Skin of body (tissue), 2 donors: ENCODE results near the gene PIK3C2A. TPM values are rescaled to one million over a fixed set of nuclear protein-coding genes. Genes with fewer than 3 reads are reported as not detected.

Source experiments
- DNase-seq: peaks from one replicate; lab custom pipeline; 2025; lab: John Stamatoyannopoulos, UW
- total RNA-seq: library from RNA; depleted of rRNA; stranded (reverse); fragments of >200 nt; gene quantifications from one replicate; pipeline ENCODE4 v1.2.3, GENCODE V29; 2014

PIK3C2A gene
- total RNA-seq, 1 donor from 2014 or later: 43.0 TPM

DNA sequence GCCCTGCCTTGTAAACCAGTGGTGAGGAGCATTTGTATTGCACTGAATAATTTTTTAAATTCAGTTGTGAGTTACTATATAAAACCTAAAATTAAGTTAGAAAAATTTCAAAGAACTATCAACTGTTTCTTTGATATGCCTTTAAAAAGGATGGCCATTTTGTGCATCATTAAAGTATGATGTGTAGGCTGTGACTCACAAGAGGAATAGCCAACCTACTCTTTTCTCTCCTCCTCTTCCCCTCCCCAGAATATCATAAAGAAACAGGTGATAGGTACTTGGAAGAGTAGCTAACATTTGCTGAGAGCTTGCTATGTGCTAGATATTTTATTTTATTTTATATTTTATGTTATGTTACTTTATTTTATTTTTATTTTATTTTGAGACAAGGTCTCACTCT lies 10.6 kb upstream of the PIK3C2A start:
- no peak for DNase-seq

DNA sequence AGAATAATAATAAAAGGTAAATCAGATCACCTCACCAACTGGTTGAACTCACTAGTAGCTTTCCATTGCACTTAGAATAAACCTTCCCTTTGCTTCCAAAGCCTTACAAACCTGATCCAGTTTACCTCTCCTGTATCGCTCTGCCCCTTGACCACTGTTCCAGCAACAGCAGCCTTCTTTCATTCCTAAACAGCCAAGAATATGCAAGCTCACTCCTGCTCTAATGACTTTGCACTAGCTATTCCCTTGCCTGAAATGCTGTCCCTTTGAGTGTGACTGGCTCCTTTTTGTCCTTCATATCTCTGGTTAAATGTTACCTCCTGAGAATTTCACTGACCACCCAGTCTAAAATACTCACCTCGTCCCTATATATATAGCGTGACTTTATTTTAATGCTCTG lies 9.6 kb upstream of the PIK3C2A start:
- no peak for DNase-seq

DNA sequence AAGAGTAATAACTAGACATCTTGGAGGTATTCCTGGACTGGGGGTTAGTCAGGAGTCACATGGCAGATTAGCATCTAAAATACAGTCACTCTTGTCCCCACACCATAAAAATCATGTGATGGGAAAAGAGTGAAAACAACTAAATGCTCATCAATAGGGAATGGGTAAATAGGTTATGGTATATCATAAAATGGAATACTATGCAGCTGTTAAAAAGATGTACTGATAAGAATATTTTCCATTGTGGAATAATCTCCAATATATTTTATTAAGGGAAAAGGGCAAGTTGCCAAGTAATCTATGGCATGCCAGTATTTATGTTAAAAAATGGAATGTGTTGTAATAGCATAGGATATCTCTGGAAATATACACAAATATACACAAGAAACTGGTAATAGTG lies 6.6 kb upstream of the PIK3C2A start:
- DNase-seq: no peak

DNA sequence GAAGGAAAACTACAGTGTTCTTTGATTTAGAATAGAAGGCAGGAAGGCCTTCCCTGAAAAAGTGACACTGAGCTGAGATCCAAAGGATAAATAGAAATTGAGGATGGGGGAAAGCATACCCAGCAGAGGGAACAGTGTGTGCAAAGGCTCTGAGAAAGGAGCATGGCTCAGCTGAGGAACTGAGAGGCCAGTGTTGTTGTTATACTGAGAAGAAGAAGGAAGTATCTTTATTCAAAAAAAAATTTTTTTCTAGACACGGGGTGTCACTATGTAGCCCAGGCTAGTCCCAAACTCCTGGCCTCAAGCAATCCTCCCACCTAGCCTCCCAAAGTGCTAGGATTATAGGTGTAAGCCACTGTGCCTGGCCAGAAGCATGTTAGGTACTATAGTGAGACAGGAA lies 3.5 kb upstream of the PIK3C2A start:
- DNase-seq: no peak

DNA sequence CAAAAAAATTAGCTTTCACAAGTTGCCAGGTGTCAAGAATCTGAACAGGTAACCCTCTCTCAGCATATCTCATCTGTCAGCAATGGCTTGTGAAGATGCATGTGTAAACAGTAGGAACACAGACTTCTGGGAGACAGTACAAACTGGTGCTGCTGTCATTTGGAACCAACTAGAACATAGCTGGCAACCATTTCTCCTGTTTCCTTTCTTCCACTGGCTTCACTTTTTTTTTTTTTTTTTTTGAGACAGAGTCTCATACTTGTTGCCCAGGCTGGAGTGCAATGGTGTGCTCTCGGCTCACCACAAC lies 2.1 kb upstream of the PIK3C2A start:
- no peak for DNase-seq

DNA sequence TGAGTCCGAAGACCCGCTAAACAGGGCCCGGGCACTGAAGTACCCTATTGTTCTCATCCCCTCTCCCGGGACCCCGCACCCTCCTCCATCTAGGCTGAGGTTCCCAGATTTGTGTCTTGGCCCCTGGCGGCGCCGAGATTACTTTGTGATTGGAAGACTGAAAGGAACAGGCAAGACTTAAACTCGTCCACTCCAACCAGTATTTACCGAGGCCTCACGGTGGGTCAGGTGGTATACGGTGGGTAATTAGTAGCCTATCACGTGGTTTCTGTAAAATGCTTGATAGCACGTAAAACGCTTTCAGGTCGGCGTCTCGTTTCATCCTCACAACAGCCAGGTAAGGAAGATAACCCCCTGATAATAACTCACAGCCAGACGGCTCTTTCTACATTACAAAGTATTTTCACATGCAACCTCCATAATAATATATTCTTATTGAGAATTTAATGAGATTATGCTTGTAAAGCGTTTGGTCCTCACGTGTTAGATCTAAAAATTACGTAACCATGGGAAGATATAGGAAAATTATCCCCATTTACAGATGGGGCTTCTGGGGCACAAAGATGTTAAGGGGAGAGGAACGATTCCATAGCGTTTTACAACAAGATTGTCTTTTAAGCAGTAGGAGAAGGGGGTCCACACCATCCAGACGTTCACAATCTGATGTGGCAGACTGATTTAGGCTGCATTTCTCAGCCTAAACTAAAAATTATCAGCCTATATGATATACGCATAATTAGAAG lies 642 bp upstream of the PIK3C2A start:
- DNase-seq: peak; percentile 69

DNA sequence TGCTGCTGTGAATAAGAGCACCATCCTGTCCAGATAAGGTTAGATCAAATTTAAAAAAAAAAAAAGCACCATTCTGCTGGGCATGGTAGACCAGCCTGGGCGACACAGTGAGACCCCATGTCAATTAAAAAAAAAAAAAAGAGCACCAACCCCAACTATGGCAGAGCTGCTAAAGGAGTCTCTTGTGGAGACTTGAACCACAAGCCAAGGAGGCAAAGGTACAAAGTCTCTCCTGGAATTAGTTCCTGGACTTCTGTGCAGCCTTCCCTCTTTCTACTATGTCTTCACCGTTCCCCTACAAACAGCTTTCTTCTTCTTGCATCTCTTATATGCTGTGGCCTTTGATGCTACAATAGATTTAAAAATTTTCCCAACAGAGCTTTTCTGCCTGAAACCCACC lies 1.3 kb downstream of the PIK3C2A start:
- no peak for DNase-seq

DNA sequence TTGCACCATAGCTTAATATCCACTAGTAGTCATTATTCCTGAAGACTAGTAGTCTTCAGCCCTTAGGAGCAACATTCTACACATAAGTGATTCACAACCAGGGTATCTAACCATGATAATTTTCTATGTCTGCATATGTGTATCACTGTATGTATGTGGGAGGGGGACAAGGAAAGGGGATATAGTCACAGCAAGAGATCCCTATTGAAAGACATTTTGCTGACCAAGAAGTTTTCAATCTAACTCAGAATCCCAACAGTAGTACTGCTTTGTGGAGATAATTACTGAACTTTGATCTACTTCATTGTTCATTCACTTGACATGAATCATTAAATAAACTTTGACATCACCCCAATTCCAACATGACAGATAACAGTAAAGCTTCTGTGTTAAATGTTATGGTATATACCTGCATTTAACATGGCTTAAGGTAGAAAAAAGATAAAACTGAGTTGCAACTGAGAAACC lies 10.3 kb downstream of the PIK3C2A start:
- no peak for DNase-seq

DNA sequence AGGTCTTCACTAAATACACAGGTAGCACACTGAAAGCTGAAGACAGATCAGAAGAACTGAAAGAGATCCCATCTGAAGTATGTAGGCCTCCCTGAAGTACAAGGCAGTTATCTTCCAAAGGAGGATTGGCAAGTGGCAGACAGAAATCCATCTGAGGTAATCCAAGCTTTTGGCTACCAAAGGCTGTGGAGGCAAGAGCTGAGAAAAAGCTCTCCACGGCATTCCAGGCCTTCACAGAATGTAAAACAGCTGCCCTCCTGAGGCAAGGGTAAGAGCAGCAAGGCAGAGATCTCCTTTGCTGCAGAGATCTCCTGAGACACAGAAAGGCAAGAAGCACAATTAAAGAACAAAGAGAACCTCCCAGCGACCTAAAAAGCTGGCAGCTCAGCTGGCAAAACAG lies 19.1 kb downstream of the PIK3C2A start:
- no peak for DNase-seq

DNA sequence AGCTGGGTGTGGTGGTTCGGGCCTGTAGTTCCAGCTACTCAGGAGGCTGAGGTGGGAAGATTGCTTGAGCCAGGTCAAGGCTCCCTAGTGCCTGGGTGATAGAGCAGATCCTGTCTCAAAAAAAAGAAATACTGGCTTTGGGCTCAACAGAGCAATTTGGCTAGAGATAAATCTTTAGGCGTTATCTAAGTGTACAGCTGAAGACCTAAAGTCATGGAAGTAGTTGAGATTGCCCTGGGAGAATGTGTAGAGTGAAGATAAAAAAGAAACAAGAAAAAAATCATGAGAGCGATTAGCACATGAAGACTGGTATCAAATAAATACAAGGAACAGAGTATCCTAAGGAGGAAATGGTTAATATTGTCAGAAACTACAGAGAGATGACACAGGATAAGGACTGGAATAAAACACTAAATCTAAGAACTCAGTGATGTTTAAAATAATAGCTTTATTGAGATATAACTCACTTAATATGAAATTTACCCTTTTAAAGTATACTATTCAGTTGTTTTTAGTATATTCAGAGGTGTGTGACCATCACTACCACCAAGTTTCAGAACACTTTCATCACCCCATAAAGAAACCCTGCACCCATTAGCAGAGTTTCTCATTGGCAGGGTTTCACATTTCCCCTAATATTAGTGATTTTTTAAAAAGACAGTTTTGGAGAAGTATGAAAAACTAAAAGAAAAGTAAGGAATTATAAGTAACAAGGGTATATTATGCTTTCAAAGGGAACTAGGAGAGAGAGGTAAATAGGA lies 20.7 kb downstream of the PIK3C2A start:
- DNase-seq: no peak

DNA sequence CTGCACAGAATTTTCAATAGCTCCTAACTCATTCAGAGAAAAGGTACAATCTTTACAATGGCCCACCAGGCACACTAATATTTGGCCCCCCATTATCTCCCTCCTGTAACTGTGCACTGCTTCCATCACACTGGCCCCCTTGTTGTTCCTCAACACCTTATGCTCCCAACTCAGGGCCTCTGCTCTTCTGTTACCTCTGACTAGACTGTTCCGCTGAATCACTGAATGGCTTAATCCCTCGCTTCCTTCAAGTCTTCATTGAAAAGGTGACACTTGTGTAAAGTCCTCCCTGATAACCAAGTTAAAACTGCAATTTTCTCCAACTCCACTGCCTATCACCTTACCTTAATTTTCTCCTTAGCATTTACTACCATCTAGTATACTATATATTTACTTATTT lies 21.8 kb downstream of the PIK3C2A start:
- no peak for DNase-seq

DNA sequence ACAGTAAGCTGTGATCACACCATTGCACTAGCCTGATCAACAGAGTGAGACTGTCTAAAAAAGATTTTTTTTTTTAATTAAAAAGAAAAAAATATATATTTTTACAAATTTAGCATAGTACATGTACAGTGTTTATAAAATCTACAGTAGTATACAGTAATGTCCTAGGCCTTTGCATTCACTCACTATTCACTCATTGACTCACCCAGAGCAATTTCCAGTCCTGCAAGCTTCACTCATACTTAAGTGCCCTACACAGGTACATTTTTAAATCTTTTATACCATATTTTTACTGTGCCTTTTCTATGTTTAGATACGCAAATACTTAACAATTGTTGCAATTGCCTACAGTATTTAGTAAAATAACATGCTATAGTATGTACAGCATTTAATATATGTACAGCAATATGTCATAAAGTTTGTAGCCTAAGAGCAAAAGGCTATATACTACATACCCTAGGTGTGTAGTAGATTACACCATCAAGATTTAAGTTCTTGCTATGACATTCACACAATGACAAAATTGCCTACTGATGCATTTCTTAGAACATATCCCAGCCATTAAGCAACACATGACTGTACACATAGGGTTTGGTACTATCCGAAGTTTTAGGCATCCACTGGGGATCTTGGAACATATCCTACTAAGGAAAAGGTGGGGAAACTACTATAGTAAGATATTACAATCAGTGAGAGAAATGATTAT lies 22.8 kb downstream of the PIK3C2A start:
- DNase-seq: no peak

DNA sequence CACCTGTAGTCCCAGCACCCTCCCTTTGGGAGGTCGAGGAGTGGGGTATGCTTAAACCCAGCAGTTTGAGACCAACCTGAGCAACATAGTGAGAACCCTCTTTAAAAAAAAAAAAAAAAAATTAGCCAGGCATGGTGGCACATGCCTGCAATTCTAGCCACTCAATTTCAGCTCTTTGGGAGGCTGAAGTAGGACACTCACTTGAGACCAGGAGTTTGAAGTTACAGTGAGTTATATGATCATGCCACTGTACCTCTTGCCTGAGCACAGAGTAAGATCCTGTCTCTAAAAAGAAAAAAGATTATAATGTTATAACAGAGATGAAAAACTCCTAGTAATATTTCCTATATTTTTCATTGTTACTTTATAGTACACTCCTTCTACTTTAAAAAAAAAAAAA lies 23.9 kb downstream of the PIK3C2A start:
- no peak for DNase-seq

DNA sequence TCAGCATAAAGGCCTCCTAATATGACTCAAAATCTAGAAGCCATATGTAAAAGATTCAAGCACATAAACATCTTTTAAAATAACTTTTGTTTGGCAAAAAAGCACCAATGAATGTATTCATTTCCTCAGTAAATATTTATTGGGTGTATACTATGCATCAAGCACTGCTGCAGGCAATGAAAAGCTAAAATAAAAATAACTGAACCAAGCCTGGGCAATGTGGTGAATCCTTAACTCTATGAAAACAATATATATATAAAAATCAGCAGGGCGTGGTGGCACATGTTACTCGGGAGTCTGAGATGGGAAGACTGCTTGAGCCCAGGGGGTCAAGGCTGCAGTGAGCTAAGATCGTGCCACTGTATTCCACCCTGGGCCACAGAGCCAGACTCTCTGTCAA lies 27.8 kb downstream of the PIK3C2A start:
- DNase-seq: no peak

DNA sequence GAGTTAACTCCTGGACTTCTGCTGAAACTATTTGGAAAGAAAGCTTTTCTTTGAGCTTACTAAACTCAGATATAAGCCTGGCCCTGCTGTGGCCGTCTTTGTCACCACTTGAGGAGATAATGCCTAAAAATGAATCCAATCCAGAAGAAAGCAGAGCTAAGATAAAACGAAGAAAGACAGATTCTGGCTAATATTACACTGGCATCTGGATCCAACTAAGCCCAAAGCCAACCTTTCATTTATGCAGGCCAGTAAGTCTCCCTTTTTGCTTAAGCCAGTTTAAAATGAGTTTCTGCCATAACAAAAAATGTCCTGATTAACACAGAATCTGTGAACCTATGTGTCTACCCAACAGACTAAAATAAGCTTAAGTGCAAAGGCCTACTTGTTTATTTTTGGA lies 34.5 kb downstream of the PIK3C2A start:
- DNase-seq: no peak

DNA sequence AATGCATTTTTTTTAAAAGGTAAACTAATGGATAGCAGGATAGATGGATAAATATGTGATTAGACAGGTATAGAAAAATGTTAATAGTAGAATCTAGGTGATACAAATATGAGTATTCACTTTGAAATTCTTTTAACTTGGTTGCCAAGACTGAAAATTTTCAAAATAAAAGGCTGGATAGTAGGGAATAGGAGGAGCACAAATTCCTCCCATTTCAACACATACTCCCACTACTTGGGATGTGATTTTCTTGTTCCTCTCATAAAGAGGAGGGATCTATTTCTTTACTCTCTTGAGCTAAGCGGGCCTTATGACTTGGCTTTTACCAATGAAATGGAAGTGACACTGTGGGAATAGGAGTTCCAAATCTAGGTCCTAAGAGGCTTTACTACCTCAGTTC lies 35.9 kb downstream of the PIK3C2A start:
- DNase-seq: no peak

DNA sequence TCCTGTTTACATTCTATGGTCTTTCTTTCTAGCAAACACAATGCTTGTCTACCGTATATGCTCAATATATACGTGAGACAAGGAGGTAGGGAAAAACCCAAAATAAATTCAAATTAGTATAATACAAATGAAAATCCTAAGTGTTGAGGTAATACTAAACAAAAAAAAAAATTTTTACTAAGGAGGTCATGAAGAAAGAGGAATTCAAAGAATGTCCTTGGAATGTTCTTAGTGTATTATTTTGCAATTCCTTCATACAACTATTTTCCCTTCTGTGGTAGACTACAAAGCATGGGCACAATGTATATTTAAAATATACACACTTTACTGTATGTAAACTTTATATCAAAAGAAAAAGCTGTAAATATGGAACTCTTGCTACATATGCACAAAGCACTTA lies 36.4 kb downstream of the PIK3C2A start:
- DNase-seq: no peak

DNA sequence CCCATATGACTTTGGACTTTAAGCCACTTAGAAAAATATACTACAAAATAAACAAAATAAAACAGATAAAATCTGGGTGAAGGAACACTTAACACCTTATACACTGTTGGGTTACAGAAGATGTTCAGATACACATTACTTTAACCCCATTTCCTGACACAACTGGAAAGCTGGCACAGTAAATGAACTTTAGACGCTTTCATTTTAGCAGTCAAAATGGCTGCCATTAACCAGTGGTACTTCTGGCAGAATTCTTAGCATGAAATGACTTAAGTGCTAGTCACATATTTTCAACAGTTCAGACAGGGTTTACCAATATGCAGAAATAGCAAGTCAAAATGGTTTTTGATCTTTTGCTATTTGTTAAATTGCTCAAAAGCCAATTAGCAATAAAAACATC lies 37.9 kb downstream of the PIK3C2A start:
- no peak for DNase-seq

DNA sequence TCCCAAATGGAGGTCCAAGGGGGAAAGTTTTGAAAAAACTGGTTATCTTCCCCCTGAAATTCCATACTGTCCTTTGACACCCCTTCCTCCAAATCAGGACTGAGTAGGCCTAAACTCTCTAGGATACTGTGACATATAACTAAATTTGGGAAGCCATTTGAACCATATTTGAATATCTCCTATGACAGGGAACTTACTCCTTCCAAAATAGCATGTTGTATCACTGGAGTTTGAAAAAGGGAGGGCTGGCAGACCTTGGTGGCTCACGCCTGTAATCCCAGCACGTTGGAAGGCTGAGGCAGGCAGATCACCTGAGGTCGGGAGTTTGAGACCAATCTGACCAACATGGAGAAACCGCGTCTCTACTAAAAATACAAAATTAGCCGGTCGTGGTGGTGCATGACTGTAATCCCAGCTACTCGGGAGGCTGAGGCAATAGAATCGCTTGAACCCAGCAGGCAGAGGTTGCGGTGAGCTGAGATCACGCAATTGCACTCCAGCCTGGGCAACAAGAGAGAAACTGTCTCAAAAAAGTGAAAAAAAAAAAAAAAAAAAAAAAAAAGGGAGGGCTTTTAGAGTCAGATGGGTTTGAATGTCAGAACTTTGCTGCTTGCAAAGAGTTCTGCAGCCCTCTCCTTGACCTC lies 42.4 kb downstream of the PIK3C2A start:
- DNase-seq: no peak

DNA sequence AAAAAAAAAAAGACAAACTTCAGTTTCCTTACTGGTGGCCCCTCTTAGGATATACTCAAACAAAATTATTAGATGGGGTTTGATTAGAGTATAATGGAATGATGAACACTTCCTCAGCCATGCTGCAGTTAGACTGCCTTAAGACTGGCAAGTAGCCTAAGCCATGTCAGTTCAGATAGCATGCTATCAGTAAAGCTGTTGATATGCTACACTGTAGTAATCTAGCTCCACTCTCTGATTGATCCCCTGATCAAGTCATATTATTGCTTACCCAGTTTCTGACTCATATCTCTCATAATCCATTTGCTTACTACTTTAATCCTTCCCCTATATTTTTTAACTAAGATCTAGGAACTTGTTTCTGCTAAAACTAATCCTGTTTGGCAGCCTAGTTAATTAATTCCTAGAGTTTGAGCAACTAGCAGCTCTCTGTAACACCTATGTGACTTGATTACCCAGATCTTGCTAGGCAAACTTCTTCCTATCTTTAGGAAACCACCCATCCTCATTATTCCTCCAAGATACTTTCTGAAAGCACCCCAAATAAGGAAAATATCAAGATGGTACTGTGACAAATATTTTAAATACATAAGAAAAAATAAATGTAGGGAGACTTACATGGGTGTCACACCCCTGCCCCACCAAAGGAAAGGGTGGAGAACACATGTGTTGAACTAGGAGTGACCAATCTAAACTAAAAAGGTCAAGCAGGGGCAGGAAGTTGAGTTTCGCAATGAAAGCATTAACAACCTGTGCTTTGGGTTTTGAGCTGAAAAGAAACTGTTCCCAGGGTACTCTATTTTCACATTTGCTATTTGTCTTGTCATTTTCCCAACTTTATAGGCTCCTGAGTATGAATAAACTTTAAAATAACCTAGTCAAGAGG lies 43.2 kb downstream of the PIK3C2A start:
- no peak for DNase-seq

DNA sequence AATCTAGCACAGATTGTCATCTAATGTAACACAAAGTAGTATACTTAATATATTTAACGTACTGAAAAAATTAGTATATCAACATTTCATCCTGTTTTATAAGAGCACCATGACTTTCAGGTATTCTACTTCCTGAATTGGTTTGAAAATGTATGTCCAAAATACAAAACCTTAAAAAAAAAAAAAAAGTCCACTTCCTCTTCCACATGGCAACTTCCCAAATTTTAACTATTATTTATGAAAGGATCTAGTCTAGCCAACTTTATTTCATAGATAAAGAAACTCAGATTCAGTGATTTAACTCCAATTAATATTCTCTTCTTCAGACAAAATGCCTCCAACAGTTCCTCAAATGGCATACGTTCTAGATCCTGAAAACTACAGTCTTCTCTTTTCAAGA lies 44.0 kb downstream of the PIK3C2A start:
- no peak for DNase-seq
